Prostate gland (tissue), 2 donors: ENCODE data around the gene DOLK.

Experiments
- CTCF ChIP-seq, 4 experiments: fragments of 200-600 bp in 2 of 4; fragments of 450-650 bp in 2 of 4; sonication (generic) in 2 of 4; IDR thresholded peaks; 1 replicate in 3 of 4; 2 replicates in 1 of 4; pipeline ENCODE4 v1.5.1; 2016 to 2019; ENCODE audit warnings: antibody characterized with exemption in 4 of 4, mild to moderate bottlenecking in 2 of 4, moderate library complexity in 2 of 4
- POLR2AphosphoS5 ChIP-seq: sonication (generic); formaldehyde crosslinking; IDR thresholded peaks from one replicate; pipeline ENCODE4 v1.6.1; 2017; ENCODE audit warnings: antibody characterized with exemption

- TF ChIP-seq CTCF (IDR thresholded peaks at IDR 0.05) (peak; percentile 83 to 97 (median 96)), POLR2AphosphoS5 (peak; percentile 69)
Measured at GRCh38 chr9:128927731-128928411, 19.5 kb downstream of the DOLK start.
